HT1080 (cell line): Measurements from ENCODE around the gene GDPD4. TPM values are rescaled to one million over a fixed set of nuclear protein-coding genes. Genes with fewer than 3 reads are reported as not detected.

Source experiments
- DNase-seq: peaks from one replicate; pipeline ENCODE4 v3.0.0-alpha.2; 2015; ENCODE audit warnings: low read depth
- total RNA-seq: library from RNA; depleted of rRNA; stranded (reverse); fragments of >200 nt; shearing (Covaris generic); gene quantifications from 2 replicates; pipeline ENCODE4 v1.2.3, GENCODE V29; 2014; rRNA removed

GDPD4 gene
- total RNA-seq, 1 experiment from 2014 or later, result not detected

DNA sequence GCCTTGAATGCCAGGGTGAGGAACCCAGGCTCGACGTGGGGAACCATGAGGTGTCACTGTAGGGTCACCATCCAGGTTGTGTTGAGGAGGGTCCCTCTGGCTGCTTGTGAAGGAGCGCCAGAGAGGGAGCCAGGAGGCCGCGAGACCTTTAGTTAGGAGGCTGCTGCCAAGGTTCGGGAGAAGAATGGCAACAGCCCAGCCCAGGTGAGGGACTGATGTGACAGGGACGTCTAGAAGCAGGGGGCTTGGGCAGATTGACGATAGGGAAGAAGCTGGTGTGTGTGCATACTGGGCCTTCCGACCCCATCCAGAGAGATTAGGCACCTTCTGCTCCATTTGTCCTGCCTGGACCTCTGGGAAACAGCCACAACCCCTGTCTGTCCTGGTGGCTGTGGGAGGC is 124.5 kb downstream of the GDPD4 start:
- no peak for DNase-seq

GRCh38 chr11:77175869-77176539 is 125.5 kb downstream of the GDPD4 start:
- DNase-seq, result no peak

DNA sequence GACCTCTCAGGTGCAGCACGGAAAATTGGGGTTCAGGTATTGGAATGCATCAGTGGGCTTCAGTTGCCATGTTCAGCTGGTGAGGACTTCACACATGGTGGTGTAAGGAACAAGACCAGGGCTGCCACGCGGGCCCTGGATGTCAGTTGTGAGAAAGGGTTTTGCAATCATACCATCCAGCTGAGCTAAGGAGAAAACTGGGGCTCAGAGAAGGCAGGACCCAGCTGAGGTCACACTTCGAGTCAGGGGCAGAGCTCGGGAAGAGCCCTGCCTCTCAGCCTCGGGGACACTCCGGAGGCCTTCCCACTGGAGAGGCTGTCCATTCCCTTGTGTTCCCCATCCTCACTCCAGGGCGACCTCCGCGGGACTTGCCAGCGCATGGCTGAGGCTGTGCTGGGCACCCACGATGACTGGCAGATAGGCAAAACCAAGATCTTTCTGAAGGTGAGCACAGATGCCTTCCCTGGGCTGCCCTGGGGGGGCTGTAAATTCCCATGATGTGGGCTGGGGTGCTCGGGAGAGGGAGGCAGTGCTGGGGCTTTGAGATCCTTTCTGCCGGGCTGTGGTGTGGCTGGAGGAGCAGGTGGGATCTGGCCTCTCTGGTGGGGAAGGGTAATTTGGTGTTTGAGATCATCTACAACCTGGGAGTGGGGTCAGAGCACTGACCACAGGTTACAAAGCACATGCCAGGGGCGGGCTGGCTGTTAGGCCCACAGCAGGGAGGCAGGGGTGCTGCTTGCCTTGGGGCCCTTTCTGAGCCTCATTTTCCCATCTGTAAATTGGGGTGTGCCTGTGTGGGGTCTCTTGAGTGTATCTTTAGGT is 126.3 kb downstream of the GDPD4 start:
- DNase-seq, result no peak

- no peak for DNase-seq
These were observed 126.9 kb downstream of the GDPD4 start for GRCh38 chr11:77174559-77174958.

DNA sequence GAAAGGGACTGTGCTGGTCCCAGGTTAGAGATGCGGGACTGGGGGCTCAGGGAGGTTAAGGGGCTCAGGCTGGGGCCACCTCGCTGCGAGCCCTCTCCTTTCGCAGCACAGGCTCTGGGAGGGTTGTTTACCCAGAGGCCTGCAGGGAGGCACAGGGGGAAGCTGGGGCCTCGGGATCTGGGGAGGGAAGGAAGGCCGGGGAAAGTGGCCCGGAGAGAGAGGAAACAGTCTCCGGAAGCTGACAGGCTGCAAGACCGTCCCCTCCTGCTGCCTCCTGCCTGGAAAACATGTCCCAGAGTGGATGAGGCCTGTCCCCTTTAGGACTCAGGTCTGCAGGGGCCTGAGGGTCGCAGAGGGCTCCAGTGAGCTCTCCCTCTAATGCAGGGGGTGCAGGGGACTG is 128.0 kb downstream of the GDPD4 start:
- DNase-seq, result no peak

DNA sequence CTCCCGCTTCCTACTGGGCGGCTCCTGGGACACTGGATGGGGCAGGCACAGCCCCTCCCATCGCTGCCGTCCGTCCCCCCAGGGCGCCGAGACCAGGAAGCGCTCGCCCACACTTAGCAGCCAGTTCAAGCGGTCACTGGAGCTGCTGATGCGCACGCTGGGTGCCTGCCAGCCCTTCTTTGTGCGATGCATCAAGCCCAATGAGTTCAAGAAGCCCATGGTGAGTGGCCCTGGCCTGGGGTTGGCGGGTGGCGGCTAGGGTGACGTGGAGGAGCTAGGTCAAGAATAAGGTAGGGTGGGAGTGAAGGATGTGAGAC is 128.9 kb downstream of the GDPD4 start:
- no peak for DNase-seq

- no peak for DNase-seq
These were observed 129.4 kb downstream of the GDPD4 start for GRCh38 chr11:77171885-77172665.

GRCh38 chr11:77171254-77171653 is 130.2 kb downstream of the GDPD4 start:
- no peak for DNase-seq

GRCh38 chr11:77170107-77170506 is 131.4 kb downstream of the GDPD4 start:
- DNase-seq, result no peak

DNA sequence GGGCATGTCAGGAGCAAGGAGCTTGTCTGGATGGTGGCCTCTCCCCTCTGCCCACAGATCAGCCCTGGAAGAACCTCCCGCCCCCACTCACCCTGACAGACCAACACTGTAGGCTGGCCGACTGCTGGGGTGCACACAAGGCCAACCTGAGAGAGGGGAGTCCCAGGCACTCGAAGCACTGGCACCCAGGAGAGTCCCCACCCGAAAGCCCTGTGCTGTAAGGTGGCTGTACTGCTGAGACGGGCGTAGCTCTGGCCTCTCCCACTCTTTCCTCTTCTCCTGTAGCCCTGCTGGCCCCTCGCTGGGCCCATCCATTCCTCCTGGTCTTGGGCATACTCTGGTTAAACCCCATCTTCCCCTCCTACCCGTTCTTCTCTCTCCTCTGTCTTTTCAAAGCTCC is 133.7 kb downstream of the GDPD4 start:
- DNase-seq, result no peak

- DNase-seq, result no peak
These were observed 134.3 kb downstream of the GDPD4 start for GRCh38 chr11:77167111-77167626.

Other genes with a start within 250 kb of the GDPD4 start
- 9.8 and 12.9 TPM in 2 replicates for gene CAPN5, start 234.7 kb downstream of the GDPD4 start, total RNA-seq
- 0.58 TPM in 1 of 2 replicates, not detected in the other for gene OMP, start 198.8 kb downstream of the GDPD4 start, total RNA-seq
- 0.37 and 0.51 TPM in 2 replicates for gene MYO7A, start 173.4 kb downstream of the GDPD4 start, total RNA-seq
- 53.9 and 66.1 TPM in 2 replicates for gene PAK1, start 172.4 kb upstream of the GDPD4 start, total RNA-seq